ENCODE results near the gene RHBDD1. TPM values are rescaled to one million over a fixed set of nuclear protein-coding genes. Genes with fewer than 3 reads are reported as not detected.
A peak's percentile ranks its signal among the peaks of the same experiment; 100 is the strongest.

Gene RHBDD1
- total and polyA plus RNA-seq, 7 donors: 1.8 to 28.0 (median 17.5) TPM

- H3K4me3 ChIP-seq: peak overlapping the region; percentile 61 to 91 (median 78)
- H3K9me3 ChIP-seq: no peaks in the 10 kb centered on the region
- no peaks in the 10 kb centered on the region for H3K27me3 ChIP-seq
- no peaks in the 10 kb centered on the region for H3K36me3 ChIP-seq
- 63 to 79% methylated on average over 2 of the region's 2 CpGs for WGBS, 2 donors
- H3K4me1 ChIP-seq: peaks cover 0 to 75% (median 57%) of the 10 kb centered on the region in 4 donors
- TF ChIP-seq POLR2AphosphoS5 (IDR thresholded peaks at IDR 0.05): no peak
- TF ChIP-seq EP300 (IDR thresholded peaks at IDR 0.05): no peak
- no peak for TF ChIP-seq POLR2A (IDR thresholded peaks at IDR 0.05)
- no peak for TF ChIP-seq CTCF (IDR thresholded peaks at IDR 0.05)
- H3K27ac ChIP-seq: peak overlapping the region; percentile 89 to 97 (median 96)
- intact Hi-C loops (cut with DNase I): loop anchor here (1.0 to 10.0 kb wide), 4 partner anchors 141 to 609 kb away; no protein-coding TSS in a partner anchor
- DNase-seq: no peak
These were observed 42.2 kb upstream of the RHBDD1 start for GRCh38 chr2:226793646-226794045.

GRCh38 chr2:226794196-226794661, 41.6 kb upstream of the RHBDD1 start:
- peak overlapping the region; percentile 89 to 97 (median 96) for H3K27ac ChIP-seq
- 64 to 67% methylated on average over 4 of the region's 4 CpGs for WGBS, 2 donors
- no peak for DNase-seq
- intact Hi-C loops (cut with DNase I): loop anchor here (1.0 to 10.0 kb wide), 4 partner anchors 142 to 609 kb away; no protein-coding TSS in a partner anchor
- no peaks in the 10 kb centered on the region for H3K27me3 ChIP-seq
- H3K9me3 ChIP-seq: no peaks in the 10 kb centered on the region
- TF ChIP-seq POLR2AphosphoS5 (IDR thresholded peaks at IDR 0.05) (no peak), EP300 (IDR thresholded peaks at IDR 0.05) (no peak)
- peaks cover 0 to 69% (median 51%) of the 10 kb centered on the region in 4 donors for H3K4me1 ChIP-seq
- peak overlapping the region; percentile 61 to 91 (median 78) for H3K4me3 ChIP-seq
- no peaks in the 10 kb centered on the region for H3K36me3 ChIP-seq

- Histone ChIP-seq H3K27me3 (no peaks in the 10 kb centered on the region), H3K27ac (peak overlapping the region; percentile 89 to 97 (median 96)), H3K4me1 (peaks cover 0 to 64% (median 46%) of the 10 kb centered on the region in 4 donors), H3K4me3 (peak overlapping the region; percentile 61 to 91 (median 78)), H3K36me3 (no peaks in the 10 kb centered on the region), H3K9me3 (no peaks in the 10 kb centered on the region)
- TF ChIP-seq POLR2AphosphoS5 (IDR thresholded peaks at IDR 0.05) (peak in 3 of 4 donors; percentile 17 to 40 (median 30)), POLR2A (IDR thresholded peaks at IDR 0.05) (no peak), EP300 (IDR thresholded peaks at IDR 0.05) (no peak), CTCF (IDR thresholded peaks at IDR 0.05) (no peak)
- no peak for DNase-seq
- intact Hi-C loops (cut with DNase I): loop anchor here (1.0 to 10.0 kb wide), 5 partner anchors 142 to 610 kb away; no protein-coding TSS in a partner anchor
- 64% methylated on average over 9 of the region's 9 CpGs for WGBS, 2 donors
These were observed 41.1 kb upstream of the RHBDD1 start for GRCh38 chr2:226794751-226795171.

- TF ChIP-seq EP300 (IDR thresholded peaks at IDR 0.05): no peak
- TF ChIP-seq POLR2AphosphoS5 (IDR thresholded peaks at IDR 0.05): peak in 2 of 4 donors; percentile 28 to 38
- peak in 2 of 4 experiments; percentile 29 to 34 for TF ChIP-seq CTCF (IDR thresholded peaks at IDR 0.05)
- TF ChIP-seq POLR2A (IDR thresholded peaks at IDR 0.05): no peak
- peak overlapping the region; percentile 89 to 97 (median 96) for H3K27ac ChIP-seq
- H3K27me3 ChIP-seq: no peaks in the 10 kb centered on the region
- intact Hi-C loops (cut with DNase I): loop anchor here (5.0 to 10.0 kb wide), 3 partner anchors 368 to 611 kb away; no protein-coding TSS in a partner anchor
- H3K4me1 ChIP-seq: peaks cover 0 to 63% (median 45%) of the 10 kb centered on the region in 4 donors
- no peaks in the 10 kb centered on the region for H3K9me3 ChIP-seq
- WGBS, 2 donors: 79 to 85% methylated on average over 26 of the region's 26 CpGs
- H3K4me3 ChIP-seq: peak overlapping the region; percentile 61 to 91 (median 78)
- H3K36me3 ChIP-seq: no peaks in the 10 kb centered on the region
- DNase-seq: peak; percentile 77
These were observed 40.4 kb upstream of the RHBDD1 start for GRCh38 chr2:226795281-226796011.
